ENCODE measurements around the gene KRTAP10-7. TPM values are rescaled to one million over a fixed set of nuclear protein-coding genes. Genes with fewer than 3 reads are reported as not detected.
A peak's percentile ranks its signal among the peaks of the same experiment; 100 is the strongest.
"Not testable (repeated sequence)": the region's sequence is repeated elsewhere in the genome, so short reads cannot be mapped to it uniquely, and the experiment has no call there.

KRTAP10-7 gene
- total RNA-seq, 2 experiments from 2014 or later, result not detected

DNA sequence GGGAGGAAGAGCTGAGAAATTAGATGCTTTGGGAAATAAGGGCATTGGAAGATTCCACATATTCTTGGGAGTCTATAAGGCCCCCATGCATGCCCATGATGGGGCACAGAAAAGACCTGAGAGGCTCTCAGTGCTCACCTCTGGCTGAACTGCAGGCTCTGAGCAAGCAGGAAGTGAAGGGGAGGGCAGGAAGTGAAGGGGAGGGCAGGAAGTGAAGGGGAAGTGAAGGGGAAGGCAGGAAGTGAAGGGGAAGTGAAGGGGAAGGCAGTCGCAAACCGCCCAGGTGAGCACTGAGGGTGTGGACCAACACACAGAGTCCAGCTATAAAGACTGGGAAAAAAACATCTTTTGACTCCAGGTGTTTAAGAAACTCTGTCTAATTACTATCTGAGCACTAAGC lies 30.0 kb downstream of the KRTAP10-7 start:
- DNase-seq (no peak), ATAC-seq (ENCODE audit: low read depth) (no peak)
- Mint-ChIP-seq H3K36me3 (peaks cover 16% of the 10 kb centered on the region), H3K27ac (peak overlapping the region; percentile 45), H3K9me3 (peaks cover 35% of the 10 kb centered on the region), H3K27me3 (no peaks in the 10 kb centered on the region), H3K4me3 (peak overlapping the region; percentile 19), H3K4me1 (peaks cover 8% of the 10 kb centered on the region)
- POLR2A ChIA-PET, result no interaction called here

DNA sequence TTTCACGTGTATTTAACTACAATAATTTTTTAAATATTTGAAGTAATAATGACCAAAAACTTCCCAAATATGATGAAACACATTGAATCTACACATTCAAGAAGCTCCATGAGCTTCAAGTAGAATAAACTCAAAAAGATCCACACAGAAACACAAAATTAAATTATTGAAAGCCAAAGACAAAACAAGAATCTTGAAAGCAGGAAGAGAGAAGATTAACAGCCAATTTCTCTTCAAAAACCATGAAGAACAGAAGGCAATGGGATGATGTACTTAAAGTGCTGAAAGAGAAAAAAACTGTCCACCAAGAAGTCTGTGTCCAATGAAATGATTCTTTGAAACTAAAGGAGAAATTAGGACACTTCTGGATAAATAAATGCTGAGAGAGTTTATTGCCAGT lies 31.7 kb downstream of the KRTAP10-7 start:
- peaks cover 35% of the 10 kb centered on the region for H3K9me3 Mint-ChIP-seq
- peaks cover 16% of the 10 kb centered on the region for H3K36me3 Mint-ChIP-seq
- DNase-seq (no peak), ATAC-seq (ENCODE audit: low read depth) (no peak)
- H3K27me3 Mint-ChIP-seq, result no peaks in the 10 kb centered on the region
- H3K4me1 Mint-ChIP-seq, result peaks cover 8% of the 10 kb centered on the region
- POLR2A ChIA-PET, result no interaction called here
- no peak overlapping the region for H3K4me3 Mint-ChIP-seq
- H3K27ac Mint-ChIP-seq, result no peak overlapping the region

GRCh38 chr21:44636209-44637017 lies 36.0 kb downstream of the KRTAP10-7 start:
- H3K9me3 Mint-ChIP-seq, result peaks cover 28% of the 10 kb centered on the region
- H3K4me1 Mint-ChIP-seq, result no peaks in the 10 kb centered on the region
- no peaks in the 10 kb centered on the region for H3K36me3 Mint-ChIP-seq
- no peak overlapping the region for H3K4me3 Mint-ChIP-seq
- no peak overlapping the region for H3K27ac Mint-ChIP-seq
- peaks cover 2% of the 10 kb centered on the region for H3K27me3 Mint-ChIP-seq
- no peak for DNase-seq
- POLR2A ChIA-PET, result no interaction called here
- ATAC-seq (ENCODE audit: low read depth), result no peak

DNA sequence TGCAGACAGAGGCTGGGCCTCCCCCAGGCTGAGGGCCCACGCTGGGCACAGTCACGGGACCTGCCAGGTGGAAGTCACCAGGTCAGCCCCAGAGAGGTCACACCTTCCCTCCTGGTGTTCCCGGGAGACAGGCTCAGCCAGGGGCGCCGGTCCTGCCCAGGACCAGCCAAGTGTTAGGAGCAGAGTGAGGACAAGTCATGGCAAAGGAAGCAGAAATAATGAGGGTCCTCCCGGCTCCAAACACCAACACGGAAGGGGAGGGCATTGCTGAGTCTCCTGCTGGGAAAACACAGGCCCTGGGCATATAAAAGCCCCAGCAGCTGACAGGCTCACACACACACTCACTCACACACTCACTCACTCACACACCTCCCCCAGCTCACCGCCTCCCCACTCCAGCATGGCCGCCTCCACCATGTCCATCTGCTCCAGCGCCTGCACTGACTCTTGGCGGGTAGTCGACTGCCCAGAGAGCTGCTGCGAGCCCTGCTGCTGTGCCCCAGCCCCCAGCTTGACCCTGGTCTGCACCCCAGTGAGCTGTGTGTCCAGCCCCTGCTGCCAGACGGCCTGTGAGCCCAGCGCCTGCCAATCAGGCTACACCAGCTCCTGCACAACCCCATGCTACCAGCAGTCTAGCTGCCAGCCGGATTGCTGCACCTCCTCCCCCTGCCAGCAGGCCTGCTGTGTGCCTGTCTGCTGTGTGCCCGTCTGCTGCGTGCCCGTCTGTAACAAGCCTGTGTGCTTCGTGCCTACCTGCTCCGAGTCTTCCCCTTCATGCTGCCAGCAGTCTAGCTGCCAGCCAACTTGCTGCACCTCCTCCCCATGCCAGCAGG lies 36.8 kb downstream of the KRTAP10-7 start, which contains the start of gene KRTAP10-10:
TSS of gene KRTAP10-10 (plus strand) at position 339 of the 833 bp plus-strand sequence. CDS start at position 401, 62 bp downstream.
- POLR2A ChIA-PET, result no interaction called here
- H3K9me3 Mint-ChIP-seq, result peaks cover 26% of the 10 kb centered on the region
- H3K27ac Mint-ChIP-seq, result peak within 1 kb of the TSS; percentile 60
- ATAC-seq (ENCODE audit: low read depth), result no peak
- peaks cover 2% of the 10 kb centered on the region for H3K27me3 Mint-ChIP-seq
- no peaks in the 10 kb centered on the region for H3K4me1 Mint-ChIP-seq
- DNase-seq, result no peak
- no peaks in the 10 kb centered on the region for H3K36me3 Mint-ChIP-seq
- H3K4me3 Mint-ChIP-seq, result no peak within 1 kb of the TSS

GRCh38 chr21:44637851-44638348 lies 37.5 kb downstream of the KRTAP10-7 start:
- H3K9me3 Mint-ChIP-seq, result peaks cover 27% of the 10 kb centered on the region
- DNase-seq; ATAC-seq (ENCODE audit: low read depth); POLR2A ChIA-PET; H3K36me3 Mint-ChIP-seq; H3K4me3 Mint-ChIP-seq; H3K27me3 Mint-ChIP-seq; H3K4me1 Mint-ChIP-seq: not testable (repeated sequence)
- H3K27ac Mint-ChIP-seq, result peak overlapping the region; percentile 60

GRCh38 chr21:44638506-44639330 lies 38.3 kb downstream of the KRTAP10-7 start:
- H3K27me3 Mint-ChIP-seq; H3K36me3 Mint-ChIP-seq; H3K4me3 Mint-ChIP-seq; POLR2A ChIA-PET; ATAC-seq (ENCODE audit: low read depth); DNase-seq; H3K4me1 Mint-ChIP-seq; H3K27ac Mint-ChIP-seq: not testable (repeated sequence)
- H3K9me3 Mint-ChIP-seq, result peaks cover 23% of the 10 kb centered on the region

GRCh38 chr21:44639331-44639655 lies 38.9 kb downstream of the KRTAP10-7 start:
- H3K4me3 Mint-ChIP-seq, result no peak overlapping the region
- no peak overlapping the region for H3K27ac Mint-ChIP-seq
- POLR2A ChIA-PET, result no interaction called here

DNA sequence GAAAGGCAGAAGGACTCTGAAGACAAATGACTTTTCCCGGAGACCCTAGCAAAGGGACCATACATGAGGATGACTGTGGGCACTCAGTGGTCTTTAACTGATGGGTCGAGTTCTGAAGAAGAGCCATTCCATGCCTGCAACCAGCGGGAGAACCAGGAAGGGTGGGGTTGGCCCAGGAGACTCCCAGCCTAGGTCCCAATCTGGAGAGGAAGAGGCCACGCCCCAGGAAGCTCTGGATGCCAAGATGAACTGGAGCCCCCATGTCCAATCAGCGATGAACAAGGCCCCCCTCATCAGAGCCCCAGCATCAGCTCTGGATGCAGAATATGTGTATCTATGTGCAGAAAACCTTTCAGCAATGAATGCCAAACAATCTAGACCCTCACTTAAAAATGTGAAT lies 40.4 kb downstream of the KRTAP10-7 start:
- H3K27me3 Mint-ChIP-seq, result peaks cover 2% of the 10 kb centered on the region
- ATAC-seq (ENCODE audit: low read depth), result no peak
- DNase-seq, result no peak
- H3K4me3 Mint-ChIP-seq, result no peak overlapping the region
- H3K36me3 Mint-ChIP-seq, result peaks cover 7% of the 10 kb centered on the region
- peaks cover 24% of the 10 kb centered on the region for H3K9me3 Mint-ChIP-seq
- POLR2A ChIA-PET, result no interaction called here
- no peak overlapping the region for H3K27ac Mint-ChIP-seq
- no peaks in the 10 kb centered on the region for H3K4me1 Mint-ChIP-seq

More at GRCh38 chr21:44639331-44639655, 38.9 kb downstream of the KRTAP10-7 start:
- DNase-seq (no peak), ATAC-seq (ENCODE audit: low read depth) (no peak)
- Mint-ChIP-seq H3K4me1 (no peaks in the 10 kb centered on the region), H3K9me3 (peaks cover 23% of the 10 kb centered on the region), H3K36me3 (no peaks in the 10 kb centered on the region), H3K27me3 (peaks cover 2% of the 10 kb centered on the region)

DNA sequence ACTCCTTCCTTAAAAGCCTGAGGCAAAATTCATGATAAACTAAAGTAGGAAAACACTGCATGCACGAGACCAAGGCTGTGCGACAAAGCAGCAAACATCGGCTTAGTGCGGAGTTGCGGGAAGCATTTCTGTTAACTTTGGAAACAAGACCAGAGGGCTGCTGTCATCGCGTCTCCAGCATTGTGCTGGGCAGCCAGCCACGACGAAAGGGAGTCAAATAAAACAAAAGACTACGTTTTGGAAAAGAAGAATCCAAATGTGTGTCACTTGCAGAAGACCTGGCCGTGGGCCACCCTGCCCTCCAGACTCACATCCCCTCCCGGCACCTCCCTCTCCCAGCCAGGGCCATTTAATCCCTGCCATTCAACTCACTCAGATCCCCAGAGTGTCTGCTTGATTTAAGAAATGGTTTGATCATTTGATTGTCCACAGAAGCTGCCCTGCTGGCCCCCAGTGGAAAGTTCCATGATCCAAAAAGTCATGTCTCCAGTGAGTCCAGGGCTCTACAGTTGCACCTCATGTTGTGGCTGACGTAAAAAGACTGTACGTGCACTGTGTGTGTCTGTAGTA lies 43.4 kb downstream of the KRTAP10-7 start:
- POLR2A ChIA-PET, result no interaction called here
- Mint-ChIP-seq H3K27me3 (peaks cover 2% of the 10 kb centered on the region), H3K36me3 (peaks cover 7% of the 10 kb centered on the region), H3K4me1 (no peaks in the 10 kb centered on the region), H3K4me3 (no peak overlapping the region), H3K27ac (no peak overlapping the region), H3K9me3 (peaks cover 24% of the 10 kb centered on the region)
- no peak for ATAC-seq (ENCODE audit: low read depth)
- no peak for DNase-seq

- H3K9me3 Mint-ChIP-seq, result peaks cover 23% of the 10 kb centered on the region
- H3K27me3 Mint-ChIP-seq, result peaks cover 2% of the 10 kb centered on the region
- H3K4me3 Mint-ChIP-seq, result no peak overlapping the region
- DNase-seq (no peak), ATAC-seq (ENCODE audit: low read depth) (no peak)
- H3K36me3 Mint-ChIP-seq, result peaks cover 7% of the 10 kb centered on the region
- POLR2A ChIA-PET, result interaction anchor here (1.1 kb wide), 1 partner anchor 13 kb away, joined by 4 read pairs; the partner anchor contains the start of gene KRTAP12-3
- H3K27ac Mint-ChIP-seq, result no peak overlapping the region
- no peaks in the 10 kb centered on the region for H3K4me1 Mint-ChIP-seq
Measured at GRCh38 chr21:44644878-44645277, 44.5 kb downstream of the KRTAP10-7 start.

GRCh38 chr21:44646366-44647221 lies 46.2 kb downstream of the KRTAP10-7 start, which contains the start of gene KRTAP10-11:
KRTAP10-11 (plus strand) TSS chr21:44646414; CDS start chr21:44646459, 45 bp downstream.
- H3K27me3 Mint-ChIP-seq; H3K4me1 Mint-ChIP-seq; H3K4me3 Mint-ChIP-seq; DNase-seq; ATAC-seq (ENCODE audit: low read depth); POLR2A ChIA-PET; H3K27ac Mint-ChIP-seq; H3K36me3 Mint-ChIP-seq: not testable (repeated sequence)
- H3K9me3 Mint-ChIP-seq, result peaks cover 15% of the 10 kb centered on the region

DNA sequence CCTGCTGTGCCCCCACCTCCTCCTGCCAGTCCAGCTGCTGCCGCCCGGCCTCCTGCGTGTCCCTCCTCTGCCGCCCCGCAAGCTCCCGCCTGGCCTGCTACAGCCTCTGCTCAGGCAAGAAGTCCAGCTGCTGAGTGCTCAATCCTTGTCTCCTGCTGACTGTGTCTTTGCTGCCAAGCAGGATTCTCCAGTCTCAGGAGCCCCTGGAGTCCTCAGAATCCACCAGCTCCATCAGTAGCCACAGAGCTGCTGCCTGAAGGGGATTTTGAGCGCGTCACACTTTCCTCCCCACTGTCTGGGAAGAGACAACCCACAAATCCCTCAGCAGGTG lies 46.8 kb downstream of the KRTAP10-7 start:
- Mint-ChIP-seq H3K9me3 (peaks cover 13% of the 10 kb centered on the region), H3K27me3 (no peaks in the 10 kb centered on the region), H3K4me3 (no peak overlapping the region), H3K36me3 (peaks cover 7% of the 10 kb centered on the region), H3K27ac (no peak overlapping the region), H3K4me1 (peaks cover 2% of the 10 kb centered on the region)
- ATAC-seq (ENCODE audit: low read depth) (no peak), DNase-seq (no peak)
- POLR2A ChIA-PET, result no interaction called here
